GM20000 (cell line): ENCODE data around the gene RAVER1.

Source experiments
- DNase-seq: peaks from one replicate; pipeline ENCODE4 v3.0.0; 2012; ENCODE audit warnings: low spot score
- CTCF ChIP-seq: IDR thresholded peaks from 2 replicates; pipeline ENCODE4 v1.5.1; 2012; ENCODE audit warnings: mild to moderate bottlenecking, control low read depth; ENCODE audit errors: extremely low read depth, missing control alignments

Gene RAVER1

DNA sequence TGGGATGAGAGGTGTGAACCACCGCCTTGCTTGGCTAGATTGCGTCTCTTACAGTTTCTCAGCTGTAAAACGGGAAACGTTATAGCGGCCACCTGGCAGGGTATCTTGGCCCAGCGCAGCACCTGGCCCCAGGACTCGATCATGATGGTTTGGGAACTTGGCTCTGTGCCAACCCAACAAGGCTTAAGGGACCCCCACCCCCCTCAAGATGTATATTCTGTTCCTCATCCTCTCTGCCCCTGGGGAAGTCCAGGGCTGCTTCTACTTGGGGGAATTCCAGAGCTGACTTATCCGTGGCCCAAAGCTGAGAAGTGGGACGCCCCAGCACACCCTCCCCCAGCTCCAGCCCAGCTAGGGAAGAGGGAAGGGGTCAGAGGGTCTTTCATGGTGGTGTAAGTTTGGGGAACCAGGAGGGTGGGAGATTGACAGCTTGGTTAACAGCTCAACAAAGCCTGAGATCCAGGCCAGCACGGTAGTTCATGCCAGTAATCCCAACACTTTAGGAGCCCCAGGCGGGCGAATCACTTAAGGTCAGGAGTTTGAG is 61.7 kb downstream of the RAVER1 start:
- peak; percentile 68 for DNase-seq
- TF ChIP-seq CTCF: no peak

DNA sequence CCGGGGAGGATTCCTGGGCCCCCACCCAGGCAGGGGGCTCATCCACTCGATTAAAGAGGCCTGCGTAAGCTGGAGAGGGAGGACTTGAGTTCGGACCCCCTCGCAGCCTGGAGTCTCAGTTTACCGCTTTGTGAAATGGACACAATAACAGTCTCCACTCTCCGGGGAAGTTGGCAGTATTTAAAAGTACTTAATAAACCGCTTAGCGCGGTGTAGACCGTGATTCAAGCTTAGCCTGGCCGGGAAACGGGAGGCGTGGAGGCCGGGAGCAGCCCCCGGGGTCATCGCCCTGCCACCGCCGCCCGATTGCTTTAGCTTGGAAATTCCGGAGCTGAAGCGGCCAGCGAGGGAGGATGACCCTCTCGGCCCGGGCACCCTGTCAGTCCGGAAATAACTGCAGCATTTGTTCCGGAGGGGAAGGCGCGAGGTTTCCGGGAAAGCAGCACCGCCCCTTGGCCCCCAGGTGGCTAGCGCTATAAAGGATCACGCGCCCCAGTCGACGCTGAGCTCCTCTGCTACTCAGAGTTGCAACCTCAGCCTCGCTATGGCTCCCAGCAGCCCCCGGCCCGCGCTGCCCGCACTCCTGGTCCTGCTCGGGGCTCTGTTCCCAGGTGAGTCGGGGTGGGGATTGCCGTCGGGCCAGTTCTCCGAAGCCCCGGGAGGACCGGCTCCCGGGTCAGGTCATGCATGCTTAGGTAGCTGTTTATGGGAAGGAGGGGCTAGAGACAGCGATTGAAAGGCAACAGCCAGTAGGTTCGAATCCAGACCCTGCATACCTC is 62.5 kb downstream of the RAVER1 start, which contains the start of gene ICAM1:
ICAM1 (plus strand) TSS at position 505 of the 779 bp plus-strand sequence; CDS start at position 545, 40 bp downstream.
- no peak for TF ChIP-seq CTCF
- peak; percentile 81 for DNase-seq

DNA sequence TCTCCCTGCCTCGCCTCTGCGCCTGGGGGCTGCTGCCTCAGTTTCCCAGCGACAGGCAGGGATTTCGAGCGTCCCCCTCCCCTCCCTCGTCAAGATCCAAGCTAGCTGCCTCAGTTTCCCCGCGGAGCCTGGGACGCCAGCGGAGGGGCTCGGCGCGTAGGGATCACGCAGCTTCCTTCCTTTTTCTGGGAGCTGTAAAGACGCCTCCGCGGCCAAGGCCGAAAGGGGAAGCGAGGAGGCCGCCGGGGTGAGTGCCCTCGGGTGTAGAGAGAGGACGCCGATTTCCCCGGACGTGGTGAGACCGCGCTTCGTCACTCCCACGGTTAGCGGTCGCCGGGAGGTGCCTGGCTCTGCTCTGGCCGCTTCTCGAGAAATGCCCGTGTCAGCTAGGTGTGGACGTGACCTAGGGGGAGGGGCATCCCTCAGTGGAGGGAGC is 63.1 kb downstream of the RAVER1 start:
- TF ChIP-seq CTCF: no peak
- peak; percentile 72 for DNase-seq

GRCh38 chr19:10269333-10270179 is 63.8 kb downstream of the RAVER1 start:
- DNase-seq: peak; percentile 81

DNA sequence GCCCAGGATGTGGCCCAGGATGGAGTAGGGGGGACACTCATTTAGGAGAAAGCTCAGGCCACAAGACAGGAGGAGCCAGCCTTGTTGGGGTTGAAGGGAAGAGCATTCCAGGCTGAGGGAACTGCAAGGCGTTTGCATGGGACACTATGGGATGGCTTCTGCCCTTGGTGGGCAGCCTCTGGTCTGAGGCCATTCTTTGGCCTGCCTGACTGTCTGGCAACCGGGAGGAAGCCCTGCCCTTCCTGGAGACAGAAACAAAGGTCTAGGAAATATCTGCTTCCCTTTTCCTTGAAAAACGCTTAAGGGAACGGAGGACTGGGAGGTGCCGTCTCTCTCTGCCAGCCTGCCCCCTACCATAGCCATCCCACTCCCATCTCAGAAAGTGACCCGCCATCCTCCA is 65.3 kb downstream of the RAVER1 start:
- TF ChIP-seq CTCF: no peak
- no peak for DNase-seq

More at GRCh38 chr19:10269333-10270179, 63.8 kb downstream of the RAVER1 start:
- peak; percentile 96 for TF ChIP-seq CTCF

- DNase-seq: no peak
- TF ChIP-seq CTCF: no peak
Observed at GRCh38 chr19:10266706-10267105, 66.6 kb downstream of the RAVER1 start.
